Neural progenitor cell (in vitro differentiated cells): ENCODE measurements around the gene PUM2.

Experiments used
- EZH2 ChIP-seq: fragments of 200-600 bp; sonication (generic); IDR thresholded peaks from 2 replicates; pipeline ENCODE4 v1.6.1; 2017; ENCODE audit warnings: antibody characterized with exemption, mild to moderate bottlenecking, moderate library complexity
- EZH2phosphoT487 ChIP-seq: fragments of 200-600 bp; sonication (generic); IDR thresholded peaks from 2 replicates; pipeline ENCODE4 v1.6.1; 2017; ENCODE audit warnings: antibody characterized with exemption
- TF ChIP-seq, protein P1 (sequence below): fragments of 200-600 bp; sonication (generic); IDR thresholded peaks from 2 replicates; pipeline ENCODE4 v1.5.1; 2017; ENCODE audit warnings: antibody characterized with exemption, mild to moderate bottlenecking

DNA sequence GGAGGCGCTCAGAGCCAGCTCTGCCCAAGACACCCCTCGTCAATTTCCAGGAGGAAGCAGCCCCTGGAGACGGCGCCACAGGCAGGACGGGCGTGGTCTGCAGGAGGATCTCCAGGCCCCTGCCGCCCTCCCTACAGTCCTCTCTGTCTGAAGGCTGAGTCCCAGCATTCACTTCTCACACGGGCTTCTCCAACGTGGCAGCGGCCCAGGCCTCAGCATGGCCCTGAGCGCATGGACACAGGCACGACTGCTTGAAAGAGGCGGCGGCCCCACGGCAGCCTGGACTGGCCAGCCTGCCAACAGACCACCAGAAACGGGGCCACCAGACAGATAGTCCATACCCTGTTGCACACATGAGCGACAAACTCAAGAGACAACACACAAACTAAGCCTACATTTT, 149.0 kb downstream of the PUM2 start:
- TF ChIP-seq, protein P1, sequence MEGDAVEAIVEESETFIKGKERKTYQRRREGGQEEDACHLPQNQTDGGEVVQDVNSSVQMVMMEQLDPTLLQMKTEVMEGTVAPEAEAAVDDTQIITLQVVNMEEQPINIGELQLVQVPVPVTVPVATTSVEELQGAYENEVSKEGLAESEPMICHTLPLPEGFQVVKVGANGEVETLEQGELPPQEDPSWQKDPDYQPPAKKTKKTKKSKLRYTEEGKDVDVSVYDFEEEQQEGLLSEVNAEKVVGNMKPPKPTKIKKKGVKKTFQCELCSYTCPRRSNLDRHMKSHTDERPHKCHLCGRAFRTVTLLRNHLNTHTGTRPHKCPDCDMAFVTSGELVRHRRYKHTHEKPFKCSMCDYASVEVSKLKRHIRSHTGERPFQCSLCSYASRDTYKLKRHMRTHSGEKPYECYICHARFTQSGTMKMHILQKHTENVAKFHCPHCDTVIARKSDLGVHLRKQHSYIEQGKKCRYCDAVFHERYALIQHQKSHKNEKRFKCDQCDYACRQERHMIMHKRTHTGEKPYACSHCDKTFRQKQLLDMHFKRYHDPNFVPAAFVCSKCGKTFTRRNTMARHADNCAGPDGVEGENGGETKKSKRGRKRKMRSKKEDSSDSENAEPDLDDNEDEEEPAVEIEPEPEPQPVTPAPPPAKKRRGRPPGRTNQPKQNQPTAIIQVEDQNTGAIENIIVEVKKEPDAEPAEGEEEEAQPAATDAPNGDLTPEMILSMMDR: no peak
- TF ChIP-seq EZH2 (no peak), EZH2phosphoT487 (no peak)
